Measurements from ENCODE around the gene ZNG1F.
"Not testable (repeated sequence)": the region's sequence is repeated elsewhere in the genome, so short reads cannot be mapped to it uniquely, and the experiment has no call there.

The ZNG1F gene

GRCh38 chr9:41123812-41124211, 65.3 kb downstream of the ZNG1F start:
- not testable (repeated sequence) for DNase-seq (ENCODE audit: extremely low read depth in 1 of 2, low read depth in 1 of 2)

- not testable (repeated sequence) for DNase-seq (ENCODE audit: extremely low read depth in 1 of 2, low read depth in 1 of 2)
These were observed 65.7 kb downstream of the ZNG1F start for GRCh38 chr9:41123396-41123795.

DNA sequence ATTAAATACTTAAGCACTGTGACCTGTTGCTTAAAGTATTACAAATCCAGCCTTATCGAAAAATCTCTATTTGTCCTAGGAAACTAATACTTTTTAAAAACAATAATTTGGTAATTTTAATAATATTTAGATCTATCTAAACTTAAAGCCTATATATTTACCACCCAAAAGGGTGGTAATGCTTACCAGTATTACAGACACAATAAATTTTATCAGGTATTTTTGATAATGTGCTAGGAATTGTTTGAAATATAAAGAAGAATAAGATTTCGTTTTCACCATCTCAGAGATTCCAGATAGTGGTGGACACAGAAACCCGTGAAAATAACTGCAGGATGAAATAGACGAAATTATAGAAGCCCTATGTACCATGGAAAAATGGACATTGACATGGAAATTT, 68.4 kb downstream of the ZNG1F start:
- not testable (repeated sequence) for DNase-seq (ENCODE audit: extremely low read depth in 1 of 2, low read depth in 1 of 2)

DNA sequence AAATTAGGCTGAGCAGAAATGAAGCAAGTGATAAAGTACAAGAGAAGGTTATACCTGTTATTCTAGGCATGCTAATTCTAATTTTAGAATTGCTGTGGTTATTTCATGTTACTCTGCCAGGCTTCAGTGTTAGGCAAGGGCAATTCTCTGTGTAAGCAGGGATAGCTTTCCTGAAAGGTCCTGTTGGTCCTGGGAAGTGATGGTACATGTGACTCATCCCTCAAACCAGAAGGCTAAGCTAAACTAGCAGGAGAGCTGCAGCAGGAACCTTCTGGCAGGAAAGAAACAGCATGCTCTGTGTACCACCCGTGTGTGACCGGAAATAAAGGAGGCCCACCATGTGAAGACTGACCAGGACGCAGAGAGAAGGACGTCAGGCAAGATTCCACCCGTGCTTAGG, 69.4 kb downstream of the ZNG1F start:
- not testable (repeated sequence) for DNase-seq (ENCODE audit: extremely low read depth in 1 of 2, low read depth in 1 of 2)

DNA sequence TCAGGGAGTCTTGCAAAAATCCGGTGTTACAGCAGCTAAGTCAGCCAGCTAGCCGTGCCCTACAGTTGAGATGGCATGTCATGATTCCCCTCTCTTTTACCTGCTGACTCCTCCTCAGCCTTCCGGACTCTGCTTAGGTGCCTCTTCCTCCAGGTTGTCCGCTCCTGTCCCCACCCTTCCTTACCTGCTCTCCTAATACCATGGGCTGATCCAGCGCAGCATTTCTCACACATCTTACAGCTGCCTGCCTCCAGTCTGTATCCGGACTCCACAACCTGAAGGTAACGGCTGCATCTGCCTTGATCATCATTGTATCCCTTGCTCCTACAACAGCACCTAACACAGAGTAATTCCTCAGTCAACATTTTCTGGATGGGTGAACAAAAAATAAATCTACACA, 69.8 kb downstream of the ZNG1F start:
- not testable (repeated sequence) for DNase-seq (ENCODE audit: extremely low read depth in 1 of 2, low read depth in 1 of 2)

DNA sequence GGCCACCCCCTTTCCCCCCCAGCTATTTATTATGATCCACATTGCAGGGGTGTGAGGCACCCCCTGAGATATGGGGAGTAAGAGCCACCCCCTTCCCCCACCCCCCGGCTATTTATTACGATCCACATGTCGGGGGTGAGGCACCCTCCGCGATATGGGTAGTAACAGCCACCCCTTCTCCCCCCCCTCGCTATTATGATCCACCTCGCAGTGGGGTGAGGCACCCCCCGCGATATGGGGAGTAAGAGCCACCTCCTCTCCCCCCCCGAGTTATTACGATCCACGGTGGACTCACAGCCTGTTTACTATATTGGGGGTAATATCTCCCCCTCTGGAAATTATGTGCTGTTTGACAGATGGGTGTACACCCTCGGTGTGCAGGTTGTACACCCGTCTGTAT, 75.8 kb downstream of the ZNG1F start:
- DNase-seq (ENCODE audit: extremely low read depth in 1 of 2, low read depth in 1 of 2), result not testable (repeated sequence)

- not testable (repeated sequence) for DNase-seq (ENCODE audit: extremely low read depth in 1 of 2, low read depth in 1 of 2)
These were observed 77.7 kb downstream of the ZNG1F start for GRCh38 chr9:41111414-41111813.

DNA sequence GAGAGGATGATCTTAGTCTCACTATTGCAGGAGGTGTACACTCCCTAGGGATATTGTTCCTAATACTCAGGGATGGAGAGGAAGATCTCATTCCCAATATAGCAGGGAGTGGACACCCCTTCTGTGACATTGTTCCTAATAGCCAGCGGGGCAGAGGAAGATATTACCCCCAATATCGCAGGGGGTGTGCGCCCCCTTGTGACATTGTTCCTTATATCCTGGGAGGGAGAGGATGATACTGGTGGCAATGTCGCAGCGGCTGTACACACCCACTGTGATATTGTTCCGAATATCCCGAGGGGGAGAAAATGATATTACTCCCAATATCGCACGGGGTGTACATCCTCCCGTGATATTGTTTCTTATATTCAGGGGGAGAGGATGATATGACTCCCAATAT, 78.2 kb downstream of the ZNG1F start:
- DNase-seq (ENCODE audit: extremely low read depth in 1 of 2, low read depth in 1 of 2), result not testable (repeated sequence)

DNA sequence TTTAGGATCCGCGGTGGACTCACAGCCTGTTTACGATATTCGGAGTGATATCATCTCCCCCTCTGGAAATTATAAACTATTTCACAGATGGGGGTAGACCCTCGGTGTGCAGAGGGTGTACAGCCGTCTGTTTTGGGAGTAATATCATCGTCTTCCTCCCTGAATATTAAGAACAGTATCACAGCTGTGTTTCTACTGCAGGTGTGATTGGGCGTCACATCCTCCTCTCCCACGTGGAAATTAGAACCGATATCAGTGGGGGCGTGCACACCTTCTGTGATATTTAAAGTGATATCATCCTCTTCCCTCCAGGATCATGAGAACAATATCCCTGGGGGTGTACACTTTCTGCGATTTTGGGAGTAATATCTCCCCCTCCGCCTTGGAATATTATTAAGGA, 79.9 kb downstream of the ZNG1F start:
- not testable (repeated sequence) for DNase-seq (ENCODE audit: extremely low read depth in 1 of 2, low read depth in 1 of 2)

DNA sequence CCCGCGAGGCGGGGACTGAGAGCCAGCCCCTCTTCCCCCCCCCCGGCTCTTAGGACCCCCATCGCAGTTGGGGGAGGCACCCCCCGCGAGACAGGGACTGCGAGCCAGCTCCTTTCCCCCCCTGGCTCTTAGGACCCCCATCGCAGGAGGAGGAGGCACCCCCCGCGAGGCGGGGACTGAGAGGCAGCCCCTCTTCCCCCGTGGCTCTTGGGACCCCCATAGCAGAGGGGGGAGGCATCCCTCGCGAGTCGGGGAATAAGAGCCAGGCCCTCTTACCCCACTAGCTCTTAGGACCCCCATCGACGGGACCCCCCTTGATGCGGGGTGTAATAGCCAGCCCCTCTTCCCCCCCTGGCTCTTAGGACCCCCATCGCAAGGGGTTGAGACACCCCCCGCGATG, 80.3 kb downstream of the ZNG1F start:
- not testable (repeated sequence) for DNase-seq (ENCODE audit: extremely low read depth in 1 of 2, low read depth in 1 of 2)

DNA sequence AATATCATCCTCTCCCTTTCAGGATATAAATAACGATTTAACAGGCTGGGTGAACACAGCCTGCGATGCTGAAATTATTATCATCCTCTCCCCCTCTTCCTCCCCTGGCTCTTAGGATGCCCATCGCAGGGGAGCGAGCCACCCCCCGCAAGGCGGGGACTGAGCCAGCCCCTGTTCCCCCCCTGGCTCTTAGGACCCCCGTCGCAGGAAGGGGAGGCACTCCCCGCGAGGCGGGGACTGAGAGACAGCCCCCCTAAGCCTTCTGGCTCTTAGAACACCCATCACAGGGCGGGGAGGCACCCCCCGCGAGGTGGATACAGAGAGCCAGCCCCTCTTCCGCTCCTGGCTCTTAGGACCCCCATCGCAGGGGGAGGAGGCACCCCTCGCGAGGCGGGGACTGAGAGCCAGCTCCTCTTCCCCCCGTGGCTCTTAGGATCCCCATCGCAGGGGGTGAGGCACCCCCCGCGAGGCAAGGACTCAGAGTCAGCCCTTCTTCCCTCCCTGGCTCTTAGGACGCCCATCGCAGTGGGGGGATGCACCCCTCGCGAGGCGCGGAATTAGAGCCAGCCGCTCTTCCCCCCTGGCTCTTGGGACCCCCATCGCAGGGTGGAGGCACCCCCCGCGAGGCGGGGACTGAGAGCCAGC, 82.5 kb downstream of the ZNG1F start:
- not testable (repeated sequence) for DNase-seq (ENCODE audit: extremely low read depth in 1 of 2, low read depth in 1 of 2)

- not testable (repeated sequence) for DNase-seq (ENCODE audit: extremely low read depth in 1 of 2, low read depth in 1 of 2)
These were observed 83.4 kb downstream of the ZNG1F start for GRCh38 chr9:41105557-41106253.

- not testable (repeated sequence) for DNase-seq (ENCODE audit: extremely low read depth in 1 of 2, low read depth in 1 of 2)
These were observed 84.6 kb downstream of the ZNG1F start for GRCh38 chr9:41104542-41104941.

GRCh38 chr9:41100508-41100907, 88.6 kb downstream of the ZNG1F start:
- DNase-seq (ENCODE audit: extremely low read depth in 1 of 2, low read depth in 1 of 2), result not testable (repeated sequence)

DNA sequence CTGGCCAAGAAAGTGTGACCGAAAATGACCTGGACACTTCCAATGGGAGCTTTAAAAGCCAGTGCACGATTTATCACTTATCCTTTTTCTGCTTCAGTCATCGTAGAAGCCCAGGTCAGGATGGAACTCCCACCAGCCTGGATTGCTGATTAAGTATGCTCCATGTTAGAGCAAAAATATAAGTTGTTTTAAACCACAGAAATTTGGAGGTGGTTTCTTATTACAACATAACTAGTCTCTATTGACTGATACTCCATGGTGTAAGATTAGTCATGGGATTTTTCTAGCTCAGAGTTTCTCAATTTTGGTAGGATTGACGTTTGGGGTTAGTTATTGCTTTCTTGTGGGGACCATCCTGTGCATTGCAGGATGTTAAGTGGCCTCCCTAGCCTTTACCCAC, 90.4 kb downstream of the ZNG1F start:
- not testable (repeated sequence) for DNase-seq (ENCODE audit: extremely low read depth in 1 of 2, low read depth in 1 of 2)

- not testable (repeated sequence) for DNase-seq (ENCODE audit: extremely low read depth in 1 of 2, low read depth in 1 of 2)
These were observed 94.1 kb downstream of the ZNG1F start for GRCh38 chr9:41095060-41095459.

GRCh38 chr9:41094010-41094773, 94.9 kb downstream of the ZNG1F start:
- DNase-seq (ENCODE audit: extremely low read depth in 1 of 2, low read depth in 1 of 2), result not testable (repeated sequence)

- not testable (repeated sequence) for DNase-seq (ENCODE audit: extremely low read depth in 1 of 2, low read depth in 1 of 2)
These were observed 98.2 kb downstream of the ZNG1F start for GRCh38 chr9:41090922-41091321.

- not testable (repeated sequence) for DNase-seq (ENCODE audit: extremely low read depth in 1 of 2, low read depth in 1 of 2)
These were observed 98.7 kb downstream of the ZNG1F start for GRCh38 chr9:41090386-41090785.

DNA sequence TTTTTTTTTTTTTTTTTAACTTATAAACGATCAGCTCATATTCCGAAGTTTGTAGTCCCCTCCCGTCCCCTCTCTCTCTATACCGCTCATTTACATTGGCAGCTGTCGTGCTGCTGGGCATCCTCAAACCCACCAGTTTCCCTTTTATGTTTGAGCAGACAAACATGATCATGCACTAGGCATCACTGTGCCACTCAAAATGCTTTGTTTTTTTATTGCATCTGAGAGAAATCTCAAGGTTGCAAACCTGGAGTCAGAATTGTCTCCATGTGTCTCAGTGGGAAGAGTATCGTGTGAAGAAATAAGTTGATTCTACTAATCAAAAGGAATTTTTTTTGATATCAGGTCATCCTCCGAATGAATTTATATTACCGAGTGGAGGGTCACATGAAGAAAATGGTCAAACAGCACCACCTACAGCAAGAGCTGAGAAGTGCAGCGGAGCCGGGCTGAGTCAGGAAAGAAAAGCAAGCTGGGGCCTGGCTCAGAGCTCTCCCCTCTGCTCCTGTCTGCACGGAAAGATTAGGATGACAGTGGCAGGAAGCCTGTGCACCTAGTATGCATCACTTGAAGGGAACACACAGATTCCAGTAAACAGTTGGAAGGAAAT, 100.6 kb downstream of the ZNG1F start:
- not testable (repeated sequence) for DNase-seq (ENCODE audit: extremely low read depth in 1 of 2, low read depth in 1 of 2)

DNA sequence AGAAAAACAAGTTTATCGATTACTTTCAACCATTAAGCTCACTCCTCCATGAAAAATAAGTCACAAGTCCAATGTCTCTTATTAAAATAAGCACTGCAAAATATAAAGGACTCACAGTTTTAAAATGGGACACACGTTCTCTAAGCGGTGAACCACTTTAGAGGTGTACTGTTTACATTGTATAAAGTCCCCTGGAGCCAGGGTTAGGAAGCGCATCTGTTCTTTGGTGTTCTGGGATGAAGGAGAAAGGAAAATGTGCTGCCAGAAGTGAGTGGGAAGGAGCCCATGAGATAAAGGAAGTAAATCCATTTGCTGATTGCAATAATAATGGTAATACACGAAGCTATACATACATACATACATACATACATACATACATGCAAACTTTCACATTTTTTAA, 101.2 kb downstream of the ZNG1F start:
- not testable (repeated sequence) for DNase-seq (ENCODE audit: extremely low read depth in 1 of 2, low read depth in 1 of 2)
